Tibial artery (tissue), 4 donors: ENCODE measurements around the gene LNX2.

Experiments
- DNase-seq, 2 donors: peaks; one replicate each; pipeline ENCODE4 v3.0.0-alpha.2; 2019
- H3K27ac ChIP-seq, 2 donors: fragments of 200-600 bp; sonication (generic) in 1 of 2; 1 replicate in 1 of 2; 2 replicates in 1 of 2; pipeline ENCODE4 v1.5.1; 2018 to 2019; ENCODE audit warnings: mild to moderate bottlenecking in 1 of 2
- H3K27me3 ChIP-seq, 2 donors: fragments of 200-600 bp; sonication (generic) in 1 of 2; one replicate each; pipeline versions ENCODE4 v1.5.1 to v1.6.0; 2016 to 2019
- H3K36me3 ChIP-seq, 3 donors: fragments of 200-600 bp; sonication (generic) in 2 of 3; one replicate each; pipeline ENCODE4 v1.5.1; 2016 to 2019; ENCODE audit warnings: mild to moderate bottlenecking in 2 of 3
- H3K4me1 ChIP-seq, 4 donors: fragments of 200-600 bp; sonication (generic) in 2 of 4; 1 replicate in 3 of 4; 2 replicates in 1 of 4; pipeline ENCODE4 v1.5.1; 2016 to 2019
- H3K4me3 ChIP-seq, 2 donors: fragments of 200-600 bp; sonication (generic) in 1 of 2; 1 replicate in 1 of 2; 2 replicates in 1 of 2; pipeline ENCODE4 v1.5.1; 2018 to 2019; ENCODE audit warnings: mild to moderate bottlenecking in 2 of 2
- H3K9me3 ChIP-seq, 3 donors: fragments of 200-600 bp; sonication (generic) in 1 of 3; one replicate each; pipeline ENCODE4 v1.5.1; 2016 to 2019
- intact Hi-C: fragments of 100-400 bp; cut with DNase I; formaldehyde crosslinking; loops from one replicate; pipeline ENCODE4 v1.15.0; 2023; ENCODE audit warnings: low total_unique reads
- TF ChIP-seq, protein P1 (sequence below), 2 experiments: fragments of 200-600 bp in 1 of 2; fragments of 450-650 bp in 1 of 2; IDR thresholded peaks; one replicate each; pipeline ENCODE4 v1.5.1; 2017 to 2019; ENCODE audit warnings: antibody characterized with exemption in 2 of 2, mild to moderate bottlenecking in 1 of 2, moderate library complexity in 1 of 2

The LNX2 gene

DNA sequence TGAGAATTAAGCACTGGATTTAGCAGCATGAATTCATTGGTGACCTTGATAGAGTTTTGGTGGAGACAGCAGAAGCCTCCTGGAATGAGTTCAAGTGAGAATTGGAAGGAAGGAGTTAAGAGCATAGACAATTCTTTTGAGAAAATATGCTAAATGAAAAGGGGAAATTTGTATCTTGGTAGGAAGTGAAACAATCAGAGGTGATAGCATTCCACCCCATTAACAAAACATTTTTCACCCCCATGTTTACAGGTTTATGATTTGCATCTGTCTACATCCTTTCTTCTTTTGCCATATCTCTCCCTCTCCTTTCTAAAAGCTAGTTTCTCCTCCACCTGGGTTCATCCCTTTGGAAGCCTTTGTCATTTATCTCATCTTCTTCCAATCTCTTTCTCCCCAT lies 27.5 kb downstream of the LNX2 start:
- TF ChIP-seq, protein P1, sequence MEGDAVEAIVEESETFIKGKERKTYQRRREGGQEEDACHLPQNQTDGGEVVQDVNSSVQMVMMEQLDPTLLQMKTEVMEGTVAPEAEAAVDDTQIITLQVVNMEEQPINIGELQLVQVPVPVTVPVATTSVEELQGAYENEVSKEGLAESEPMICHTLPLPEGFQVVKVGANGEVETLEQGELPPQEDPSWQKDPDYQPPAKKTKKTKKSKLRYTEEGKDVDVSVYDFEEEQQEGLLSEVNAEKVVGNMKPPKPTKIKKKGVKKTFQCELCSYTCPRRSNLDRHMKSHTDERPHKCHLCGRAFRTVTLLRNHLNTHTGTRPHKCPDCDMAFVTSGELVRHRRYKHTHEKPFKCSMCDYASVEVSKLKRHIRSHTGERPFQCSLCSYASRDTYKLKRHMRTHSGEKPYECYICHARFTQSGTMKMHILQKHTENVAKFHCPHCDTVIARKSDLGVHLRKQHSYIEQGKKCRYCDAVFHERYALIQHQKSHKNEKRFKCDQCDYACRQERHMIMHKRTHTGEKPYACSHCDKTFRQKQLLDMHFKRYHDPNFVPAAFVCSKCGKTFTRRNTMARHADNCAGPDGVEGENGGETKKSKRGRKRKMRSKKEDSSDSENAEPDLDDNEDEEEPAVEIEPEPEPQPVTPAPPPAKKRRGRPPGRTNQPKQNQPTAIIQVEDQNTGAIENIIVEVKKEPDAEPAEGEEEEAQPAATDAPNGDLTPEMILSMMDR (IDR thresholded peaks at IDR 0.05), result no peak
- H3K27ac ChIP-seq, result no peak overlapping the region
- H3K36me3 ChIP-seq, result no peaks in the 10 kb centered on the region
- peaks cover 0 to 6% (median 0%) of the 10 kb centered on the region in 4 donors for H3K4me1 ChIP-seq
- intact Hi-C loops, result no loop called here
- no peak for DNase-seq
- H3K4me3 ChIP-seq, result no peak overlapping the region
- H3K27me3 ChIP-seq, result no peaks in the 10 kb centered on the region
- H3K9me3 ChIP-seq, result no peaks in the 10 kb centered on the region

DNA sequence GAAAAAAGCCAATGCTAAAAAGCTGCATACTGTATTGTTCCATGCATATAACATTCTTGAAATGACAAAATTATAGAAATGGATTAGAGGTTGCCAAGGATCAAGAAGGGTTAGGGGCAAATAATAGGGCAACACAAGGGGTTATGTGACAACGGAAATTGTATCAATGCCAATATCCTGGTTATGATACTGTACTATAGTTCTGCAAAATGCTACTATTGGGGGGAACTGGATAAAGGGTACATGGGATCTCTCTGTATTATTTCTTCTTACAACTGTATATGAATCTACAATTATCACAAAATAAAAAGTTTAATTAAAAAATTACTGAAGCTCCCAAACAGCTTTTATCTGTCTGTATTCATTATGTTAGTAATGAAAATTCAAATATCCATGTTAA lies 31.9 kb downstream of the LNX2 start:
- intact Hi-C loops, result no loop called here
- TF ChIP-seq, protein P1 (IDR thresholded peaks at IDR 0.05), result no peak
- Histone ChIP-seq H3K36me3 (no peaks in the 10 kb centered on the region), H3K27ac (no peak overlapping the region), H3K9me3 (no peaks in the 10 kb centered on the region), H3K27me3 (no peaks in the 10 kb centered on the region), H3K4me3 (no peak overlapping the region), H3K4me1 (peaks cover 0 to 13% (median 1%) of the 10 kb centered on the region in 4 donors)
- DNase-seq, result no peak

DNA sequence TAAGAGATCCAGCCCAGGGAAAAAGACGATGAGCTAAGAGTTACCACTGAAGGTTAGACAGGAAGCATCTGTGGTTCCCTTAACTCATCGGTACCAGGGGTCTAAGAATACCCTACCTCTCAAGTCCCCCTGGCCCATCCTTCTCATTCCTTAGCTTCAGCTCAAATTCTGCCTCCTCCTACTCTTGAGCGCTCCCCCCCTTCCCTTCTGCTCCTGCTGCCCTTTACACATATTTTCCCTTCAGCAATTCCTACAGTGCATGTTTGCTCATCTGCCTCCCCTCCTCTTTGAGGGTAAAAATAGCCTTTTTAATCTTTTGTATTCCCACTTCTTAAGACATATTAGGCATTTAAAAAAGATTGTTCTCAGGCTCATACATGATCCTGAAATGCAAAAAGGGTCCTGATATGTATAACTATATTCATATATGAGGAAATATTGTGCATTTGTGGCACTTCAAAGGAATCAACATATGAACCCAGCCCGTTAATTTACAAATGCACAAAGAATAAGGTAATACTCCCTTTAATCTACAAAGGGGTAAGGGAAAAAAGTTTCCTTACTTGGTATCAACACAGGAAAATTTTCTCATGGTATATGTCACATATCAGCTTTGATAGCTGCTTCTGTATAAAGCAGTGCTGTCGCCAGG lies 33.1 kb downstream of the LNX2 start:
- Histone ChIP-seq H3K9me3 (no peaks in the 10 kb centered on the region), H3K27me3 (no peaks in the 10 kb centered on the region), H3K4me1 (peaks cover 0 to 15% (median 2%) of the 10 kb centered on the region in 4 donors), H3K27ac (no peak overlapping the region), H3K36me3 (no peaks in the 10 kb centered on the region), H3K4me3 (no peak overlapping the region)
- intact Hi-C loops, result no loop called here
- no peak for DNase-seq
- TF ChIP-seq, protein P1 (IDR thresholded peaks at IDR 0.05), result no peak

DNA sequence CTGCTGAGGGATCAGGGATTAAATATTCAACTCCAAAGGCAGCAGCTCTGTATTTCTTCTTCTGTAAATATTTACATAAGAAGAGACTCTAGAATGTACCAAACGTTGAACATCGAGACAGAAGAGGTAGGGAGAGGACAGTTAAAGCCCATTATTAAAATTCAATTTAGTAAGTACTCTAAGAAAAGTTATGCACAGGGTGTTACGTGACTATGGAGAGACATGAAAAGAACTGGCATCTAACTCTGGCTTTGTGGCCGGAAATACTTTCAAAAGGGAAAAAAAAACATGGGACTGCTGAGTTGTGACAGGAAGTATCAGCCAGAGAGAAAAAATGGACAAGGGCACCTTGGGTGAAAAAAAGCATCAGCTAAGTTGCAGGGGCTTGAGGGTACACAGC lies 36.7 kb downstream of the LNX2 start:
- TF ChIP-seq, protein P1 (IDR thresholded peaks at IDR 0.05), result no peak
- DNase-seq, result no peak
- no peak overlapping the region for H3K27ac ChIP-seq
- H3K4me1 ChIP-seq, result peaks cover 0 to 15% (median 2%) of the 10 kb centered on the region in 4 donors
- intact Hi-C loops, result no loop called here
- no peaks in the 10 kb centered on the region for H3K9me3 ChIP-seq
- H3K36me3 ChIP-seq, result no peaks in the 10 kb centered on the region
- H3K27me3 ChIP-seq, result no peaks in the 10 kb centered on the region
- H3K4me3 ChIP-seq, result no peak overlapping the region

DNA sequence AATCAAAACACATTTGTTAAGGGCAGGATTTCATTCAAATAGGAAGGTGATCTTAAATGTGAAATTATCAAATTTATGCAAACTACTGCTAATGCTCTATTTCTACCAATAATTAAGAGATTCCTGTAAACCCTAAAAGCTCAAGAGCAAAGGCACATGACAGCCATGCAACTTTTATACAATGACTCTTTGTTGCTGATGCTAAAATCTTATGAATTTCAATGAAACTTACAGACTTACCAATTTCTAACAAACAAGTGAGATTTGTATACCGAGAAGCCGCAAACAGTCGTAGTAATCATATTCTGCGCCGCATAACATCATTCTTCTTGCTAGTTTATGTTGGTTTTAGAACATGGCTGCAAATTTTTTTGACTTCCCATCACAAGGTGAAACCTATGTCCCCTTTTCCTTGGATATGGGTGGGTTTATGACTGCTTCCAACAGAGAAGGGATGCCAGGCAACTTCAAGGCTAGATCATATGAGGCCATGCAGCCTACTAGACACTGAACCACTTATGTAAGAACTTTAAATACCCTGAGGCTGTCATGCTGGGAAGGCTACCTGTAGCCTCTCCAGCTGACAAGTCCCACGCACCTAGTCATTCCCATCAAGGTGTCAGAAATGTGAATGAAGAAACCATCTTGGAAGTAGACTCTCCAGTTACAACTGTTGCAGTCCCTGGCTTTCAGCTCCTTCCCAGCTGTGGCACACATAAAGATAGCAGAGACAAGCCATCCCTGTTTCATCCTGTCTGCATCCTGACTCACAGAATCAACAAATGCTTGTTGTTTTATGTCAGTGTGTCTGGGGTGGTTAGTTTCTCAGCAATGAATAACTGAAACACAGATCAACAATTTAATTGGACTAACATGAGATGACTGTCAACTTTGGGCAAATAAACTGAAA lies 42.0 kb downstream of the LNX2 start:
- Histone ChIP-seq H3K4me3 (no peak overlapping the region), H3K4me1 (peaks cover 0 to 2% (median under 1%) of the 10 kb centered on the region in 4 donors), H3K9me3 (no peaks in the 10 kb centered on the region), H3K36me3 (no peaks in the 10 kb centered on the region), H3K27ac (no peak overlapping the region), H3K27me3 (no peaks in the 10 kb centered on the region)
- TF ChIP-seq, protein P1 (IDR thresholded peaks at IDR 0.05), result no peak
- intact Hi-C loops, result no loop called here
- DNase-seq, result no peak
